K562 (cell line): ENCODE data around the gene LIPN. TPM values are rescaled to one million over a fixed set of nuclear protein-coding genes. Genes with fewer than 3 reads are reported as not detected.
"Not testable (repeated sequence)": the region's sequence is repeated elsewhere in the genome, so short reads cannot be mapped to it uniquely, and the experiment has no call there.

ENCODE experiments used
- ATAC-seq: fragments of 200-7000 bp; cut with Tn5 transposase; 3 replicates; pipeline ENCODE4 v1.9.1; 2020; ENCODE audit warnings: moderate library complexity
- BruUV-seq: library from RNA; stranded (reverse); fragments of 400-500 nt; replicated peaks from 2 replicates; lab custom pipeline; 2021; lab: Mats Ljungman, UMichigan
- CTCF ChIA-PET: fragments of 300-600 bp; formaldehyde crosslinking; extraction: SDS; loops from one replicate; lab custom pipeline; 2021; ENCODE audit warnings: low intra/inter-chr PET ratio; lab: Yijun Ruan, JAX
- POLR2A ChIA-PET: fragments of 300-600, 350-650 bp; sonication (Branson Sonifier 250); formaldehyde crosslinking; extraction: SDS; loops from one replicate; lab custom pipeline; 2021; ENCODE audit warnings: antibody characterized with exemption, inconsistent platforms; lab: Yijun Ruan, JAX
- DNase-seq, 4 experiments: peaks; one replicate each; pipeline versions ENCODE4 v3.0.0 to v3.0.0-alpha.2; 2011 to 2018; ENCODE audit warnings: low spot score in 3 of 4, mixed read lengths in 3 of 4; ENCODE audit errors: extremely low read depth in 1 of 4
- FAIRE-seq: peaks from 2 replicates; lab custom pipeline; 2011; peaks lifted over from hg19 to GRCh38; lab: Jason Lieb, UNC
- H2AFZ ChIP-seq: 2 replicates; pipeline ENCODE4 v1.6.0; 2011; ENCODE audit warnings: low read depth, low read length, control low read depth, inconsistent platforms
- H3K27ac ChIP-seq: fragments of 200-600 bp; 3 replicates; pipeline ENCODE4 v1.8.0; 2011; ENCODE audit warnings: low read depth, mild to moderate bottlenecking, control low read depth, inconsistent platforms, low read length, moderate library complexity, mixed read lengths; ENCODE audit errors: extremely low read depth
- H3K27me3 ChIP-seq, 2 experiments: fragments of 300-600 bp in 1 of 2; 2 replicates in 1 of 2; 3 replicates in 1 of 2; pipeline versions ENCODE4 v1.6.0 to v1.8.0; 2011; ENCODE audit warnings: inconsistent platforms in 2 of 2, low read length in 2 of 2, mild to moderate bottlenecking in 1 of 2, mixed read lengths in 1 of 2, moderate library complexity in 1 of 2; ENCODE audit not compliant: control insufficient read depth in 2 of 2, insufficient read depth in 2 of 2
- H3K36me3 ChIP-seq: fragments of 300-600 bp; 3 replicates; pipeline ENCODE4 v1.8.0; 2011; ENCODE audit warnings: mild to moderate bottlenecking, low read length, inconsistent platforms; ENCODE audit not compliant: control insufficient read depth, insufficient read depth
- H3K4me1 ChIP-seq, 2 experiments: fragments of 200-600 bp in 1 of 2; replicated peaks in 1 of 2; 2 replicates in 1 of 2; 3 replicates in 1 of 2; pipeline versions ENCODE4 v1.5.1 to v1.8.0; 2011; ENCODE audit warnings: inconsistent platforms in 2 of 2, low read length in 2 of 2, mild to moderate bottlenecking in 1 of 2, mixed read lengths in 1 of 2, moderate library complexity in 1 of 2; ENCODE audit not compliant: control insufficient read depth in 2 of 2, insufficient read depth in 2 of 2
- H3K4me2 ChIP-seq: 2 replicates; pipeline ENCODE4 v1.6.1; 2011; ENCODE audit warnings: low read length, control low read depth, inconsistent platforms, mixed read lengths; ENCODE audit not compliant: insufficient read depth
- H3K4me3 ChIP-seq: fragments of 200-600 bp; sonication (generic), shearing (Covaris generic); 2 replicates; pipeline ENCODE4 v1.5.1; 2016; ENCODE audit warnings: control low read depth, inconsistent platforms
- H3K79me2 ChIP-seq: fragments of 200-600 bp; 3 replicates; pipeline ENCODE4 v1.8.0; 2011; ENCODE audit warnings: low read length, inconsistent platforms; ENCODE audit not compliant: control insufficient read depth, insufficient read depth
- H3K9ac ChIP-seq, 2 experiments: 2 replicates each; pipeline versions ENCODE4 v1.6.0 to v1.6.1; 2011; ENCODE audit warnings: low read depth in 2 of 2, low read length in 2 of 2, control low read depth in 1 of 2, inconsistent platforms in 1 of 2, mild to moderate bottlenecking in 1 of 2, mixed read lengths in 1 of 2; ENCODE audit not compliant: insufficient read depth in 1 of 2
- H3K9me1 ChIP-seq: one replicate; pipeline ENCODE4 v1.6.0; 2011; ENCODE audit warnings: inconsistent platforms, mild to moderate bottlenecking, low read length, moderate library complexity; ENCODE audit not compliant: control insufficient read depth, insufficient read depth
- H3K9me3 ChIP-seq: replicated peaks from 2 replicates; pipeline ENCODE4 v1.5.1; 2011; ENCODE audit warnings: low read depth, low read length, inconsistent platforms; ENCODE audit not compliant: control insufficient read depth, insufficient read depth
- H4K20me1 ChIP-seq: replicated peaks from 2 replicates; pipeline ENCODE4 v1.6.1; 2011; ENCODE audit warnings: low read length, inconsistent platforms, mixed read lengths; ENCODE audit not compliant: control insufficient read depth, insufficient read depth
- MAFG ChIP-seq: fragments of 450-650 bp; conservative IDR thresholded peaks from 2 replicates; pipeline ENCODE4 v1.6.1; 2016; ENCODE audit warnings: missing genetic modification characterization, missing compliant biosample characterization
- MXI1 ChIP-seq: IDR thresholded peaks from 2 replicates; pipeline ENCODE4 v1.6.1; 2011; ENCODE audit warnings: low read depth, mild to moderate bottlenecking, improper control_type of control experiment, low read length
- WGBS: fragments of 100-300 bp; shearing (Covaris generic); methylation state at CpG from one replicate; pipeline ENCODE4 v1.1.6; 2016; ENCODE audit warnings: low coverage, mixed read lengths; ENCODE audit not compliant: insufficient coverage; ENCODE audit errors: missing lambda C conversion rate; 5-methylcytosine and 5-hydroxymethylcytosine counted together
- in situ Hi-C: fragments of 300-500 bp; cut with MboI; formaldehyde crosslinking; loops from 4 replicates; pipeline ENCODE4 v1.15.0; 2018; ENCODE audit warnings: inconsistent platforms, mixed read lengths
- intact Hi-C: fragments of 100-400 bp; cut with micrococcal nuclease; formaldehyde crosslinking; loops from 2 replicates; pipeline ENCODE4 v1.14.2; 2022
- polyA plus RNA-seq, 8 experiments: library from polyadenylated mRNA; depleted of rRNA in 4 of 8; stranded (reverse) in 5 of 8; unstranded in 3 of 8; fragments of >200 nt; fragmentation: Nextera tagmentation in 2 of 8; fragmentation: Illumina TruSeq in 1 of 8; extraction: Ambion mirVana in 2 of 8; extraction: Trizol in 1 of 8; gene quantifications; 2 replicates each; pipeline versions ENCODE4 v1.2.1 to v1.2.3, GENCODE V29; 2011 to 2014; ENCODE audit warnings: inconsistent platforms in 1 of 8, missing spikeins in 1 of 8
- total RNA-seq, 7 experiments: library from RNA; depleted of rRNA in 6 of 7; stranded (reverse); fragments of >200 nt in 6 of 7; fragmentation: Illumina TruSeq in 2 of 7; extraction: Trizol in 2 of 7; gene quantifications; 2 replicates each; pipeline versions ENCODE4 v1.2.1 to v1.2.3, GENCODE V29; 2011 to 2021; ENCODE audit warnings: low replicate concordance in 1 of 7
- TF ChIP-seq, protein P1 (sequence below): fragments of 250-450 bp; sonication (Bioruptor Pico); IDR thresholded peaks from 2 replicates; pipeline ENCODE4 v1.8.0; 2022; ENCODE audit warnings: moderate library complexity, mild to moderate bottlenecking, inconsistent platforms

LIPN gene
- total and polyA plus RNA-seq, 9 of the 15 experiments (the other 6 are each of a cell fraction or from before 2014, with no cell fraction given) = not detected

GRCh38 chr10:88735661-88736060 is 24.2 kb upstream of the LIPN start:
- no TSS peak for BruUV-seq
- intact Hi-C loops = no loop called here
- WGBS = 0% methylated on average over 1 of the region's 1 CpG

GRCh38 chr10:88741921-88742320 is 17.9 kb upstream of the LIPN start:
- H3K4me1 ChIP-seq, H3K27me3 ChIP-seq, in situ Hi-C loops, H3K9ac ChIP-seq, POLR2A ChIA-PET, DNase-seq, CTCF ChIA-PET, BruUV-seq, H3K79me2 ChIP-seq, ATAC-seq, H3K4me2 ChIP-seq, H2AFZ ChIP-seq, FAIRE-seq, H3K4me3 ChIP-seq, H4K20me1 ChIP-seq, H3K27ac ChIP-seq, intact Hi-C loops, H3K9me3 ChIP-seq, H3K36me3 ChIP-seq, H3K9me1 ChIP-seq: not testable (repeated sequence)
- 0% methylated on average over 5 of the region's 5 CpGs for WGBS

More at GRCh38 chr10:88735661-88736060, 24.2 kb upstream of the LIPN start:
- POLR2A ChIA-PET = no interaction called here
- H3K9me1 ChIP-seq = no peaks in the 10 kb centered on the region
- no peak for FAIRE-seq
- no peak overlapping the region for H3K4me2 ChIP-seq
- no peak overlapping the region for H2AFZ ChIP-seq
- no peak overlapping the region for H3K27ac ChIP-seq
- no peaks in the 10 kb centered on the region for H4K20me1 ChIP-seq
- no peak for DNase-seq
- no peak overlapping the region for H3K4me3 ChIP-seq
- TF ChIP-seq MAFG (peak; percentile 49; the same call in 1 of the 2 replicates), MXI1 (no peak)
- TF ChIP-seq, protein P1, sequence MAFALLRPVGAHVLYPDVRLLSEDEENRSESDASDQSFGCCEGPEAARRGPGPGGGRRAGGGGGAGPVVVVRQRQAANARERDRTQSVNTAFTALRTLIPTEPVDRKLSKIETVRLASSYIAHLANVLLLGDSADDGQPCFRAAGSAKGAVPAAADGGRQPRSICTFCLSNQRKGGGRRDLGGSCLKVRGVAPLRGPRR (CRISPR knock-in tag) = no peak
- H3K36me3 ChIP-seq = no peaks in the 10 kb centered on the region
- no peaks in the 10 kb centered on the region for H3K4me1 ChIP-seq
- no peaks in the 10 kb centered on the region for H3K79me2 ChIP-seq
- no peaks in the 10 kb centered on the region for H3K27me3 ChIP-seq
- in situ Hi-C loops = no loop called here
- no peak overlapping the region for H3K9ac ChIP-seq
- no peak for ATAC-seq
- CTCF ChIA-PET = no interaction called here
- no peaks in the 10 kb centered on the region for H3K9me3 ChIP-seq
